ENCODE data around the gene C19orf47. TPM values are rescaled to one million over a fixed set of nuclear protein-coding genes. Genes with fewer than 3 reads are reported as not detected.

Gene C19orf47
- total RNA-seq, 4 donors from 2014 or later = 12.3 to 16.5 (median 13.8) TPM

DNA sequence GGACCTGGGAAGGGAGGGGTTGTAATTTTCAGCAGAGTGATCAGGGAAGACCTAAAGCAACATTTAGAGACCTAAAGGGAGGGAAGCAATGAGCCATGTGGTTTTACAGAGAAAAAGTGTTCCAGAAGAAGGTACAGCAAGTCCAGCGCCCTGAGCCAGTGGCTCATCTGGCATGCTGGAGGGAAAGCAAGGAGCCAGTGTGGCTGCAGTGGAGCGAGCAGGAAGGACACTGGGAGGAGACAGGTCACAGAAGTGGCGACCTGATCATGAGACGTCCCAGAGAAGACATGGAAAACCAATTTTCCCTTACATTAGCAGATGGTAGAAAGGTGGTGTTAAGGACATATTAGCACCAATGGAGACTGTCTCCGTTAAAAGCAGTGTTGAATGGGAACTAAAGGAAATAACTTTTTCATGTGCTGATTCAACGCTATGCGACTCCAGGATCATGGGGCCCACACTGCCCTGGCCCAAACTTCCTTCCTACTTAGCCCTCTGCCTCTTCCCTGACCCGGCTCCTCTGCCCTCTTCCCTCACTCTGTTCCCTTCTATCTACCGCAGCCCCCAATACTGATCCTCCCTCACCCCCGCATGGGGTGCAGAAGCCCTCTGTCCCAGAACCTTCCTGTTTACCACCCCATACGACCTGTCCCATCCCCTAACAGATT is 5.4 kb downstream of the C19orf47 start:
- Histone ChIP-seq H3K4me3 (no peak overlapping the region), H3K27me3 (no peaks in the 10 kb centered on the region), H3K4me1 (peaks cover 9 to 12% (median 11%) of the 10 kb centered on the region in 4 donors), H3K9me3 (no peaks in the 10 kb centered on the region), H3K27ac (no peak overlapping the region), H3K36me3 (no peaks in the 10 kb centered on the region)
- intact Hi-C loops (cut with DNase I; ENCODE audit: low total_unique reads) (no loop called here), in situ Hi-C loops (cut with MboI; ENCODE audit: low pct_ligation_motif_present in 1 of 4, low pct_unique_long_range_greater_than_20kb in 1 of 4, low sequenced_read_pairs in 3 of 4) (no loop called here)
- WGBS, 2 donors (ENCODE audit: low coverage in 1 of 2) = 90 to 91% methylated on average over 9 to 11 of the region's 11 CpGs
- TF ChIP-seq POLR2A (IDR thresholded peaks at IDR 0.05) = no peak
- TF ChIP-seq, protein P1, sequence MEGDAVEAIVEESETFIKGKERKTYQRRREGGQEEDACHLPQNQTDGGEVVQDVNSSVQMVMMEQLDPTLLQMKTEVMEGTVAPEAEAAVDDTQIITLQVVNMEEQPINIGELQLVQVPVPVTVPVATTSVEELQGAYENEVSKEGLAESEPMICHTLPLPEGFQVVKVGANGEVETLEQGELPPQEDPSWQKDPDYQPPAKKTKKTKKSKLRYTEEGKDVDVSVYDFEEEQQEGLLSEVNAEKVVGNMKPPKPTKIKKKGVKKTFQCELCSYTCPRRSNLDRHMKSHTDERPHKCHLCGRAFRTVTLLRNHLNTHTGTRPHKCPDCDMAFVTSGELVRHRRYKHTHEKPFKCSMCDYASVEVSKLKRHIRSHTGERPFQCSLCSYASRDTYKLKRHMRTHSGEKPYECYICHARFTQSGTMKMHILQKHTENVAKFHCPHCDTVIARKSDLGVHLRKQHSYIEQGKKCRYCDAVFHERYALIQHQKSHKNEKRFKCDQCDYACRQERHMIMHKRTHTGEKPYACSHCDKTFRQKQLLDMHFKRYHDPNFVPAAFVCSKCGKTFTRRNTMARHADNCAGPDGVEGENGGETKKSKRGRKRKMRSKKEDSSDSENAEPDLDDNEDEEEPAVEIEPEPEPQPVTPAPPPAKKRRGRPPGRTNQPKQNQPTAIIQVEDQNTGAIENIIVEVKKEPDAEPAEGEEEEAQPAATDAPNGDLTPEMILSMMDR (IDR thresholded peaks at IDR 0.05) = no peak
- DNase-seq = no peak

DNA sequence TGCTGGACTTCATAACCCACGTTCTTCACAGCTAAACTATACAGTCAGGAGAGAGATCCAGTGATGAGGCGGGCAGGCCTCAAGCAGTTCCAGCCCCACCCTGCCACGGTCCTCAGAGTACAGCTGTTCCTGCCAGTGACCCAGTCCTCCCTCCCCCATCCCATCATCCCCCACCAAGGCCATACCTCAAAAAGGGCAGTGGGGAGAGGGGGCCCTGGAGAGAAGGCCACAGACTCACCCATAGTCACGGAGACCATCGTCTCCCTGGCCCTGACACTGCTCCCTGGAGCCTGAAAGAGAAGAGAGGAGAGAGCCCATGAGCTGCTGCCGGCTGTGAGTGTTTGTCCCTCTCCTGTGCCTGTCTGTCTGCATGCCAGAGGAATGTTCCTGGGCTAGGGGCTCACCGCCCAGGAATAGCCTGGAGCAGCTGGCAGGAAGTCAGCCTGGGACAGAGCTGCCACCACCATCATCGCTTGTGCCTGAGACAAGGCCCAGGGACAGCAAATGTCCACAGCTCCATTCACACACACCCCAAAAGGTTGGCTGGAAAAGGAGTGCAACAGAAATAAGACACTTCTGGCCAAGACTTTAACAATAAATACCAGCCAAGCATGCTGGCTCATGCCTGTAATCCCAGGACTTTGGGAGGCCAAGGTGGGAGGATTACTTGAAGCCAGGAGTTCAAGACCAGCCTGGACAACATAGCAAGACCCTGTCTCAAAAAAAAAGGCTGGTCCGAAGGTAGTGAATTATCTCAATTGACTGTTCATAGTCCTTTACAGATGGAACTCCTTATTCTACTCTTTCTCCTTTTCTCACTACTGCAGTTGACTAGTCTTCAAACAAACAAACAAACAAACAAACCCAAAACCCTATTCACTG is 6.4 kb downstream of the C19orf47 start:
- peak overlapping the region in 3 of 4 donors; percentile 16 to 34 (median 32) for H3K27ac ChIP-seq

DNA sequence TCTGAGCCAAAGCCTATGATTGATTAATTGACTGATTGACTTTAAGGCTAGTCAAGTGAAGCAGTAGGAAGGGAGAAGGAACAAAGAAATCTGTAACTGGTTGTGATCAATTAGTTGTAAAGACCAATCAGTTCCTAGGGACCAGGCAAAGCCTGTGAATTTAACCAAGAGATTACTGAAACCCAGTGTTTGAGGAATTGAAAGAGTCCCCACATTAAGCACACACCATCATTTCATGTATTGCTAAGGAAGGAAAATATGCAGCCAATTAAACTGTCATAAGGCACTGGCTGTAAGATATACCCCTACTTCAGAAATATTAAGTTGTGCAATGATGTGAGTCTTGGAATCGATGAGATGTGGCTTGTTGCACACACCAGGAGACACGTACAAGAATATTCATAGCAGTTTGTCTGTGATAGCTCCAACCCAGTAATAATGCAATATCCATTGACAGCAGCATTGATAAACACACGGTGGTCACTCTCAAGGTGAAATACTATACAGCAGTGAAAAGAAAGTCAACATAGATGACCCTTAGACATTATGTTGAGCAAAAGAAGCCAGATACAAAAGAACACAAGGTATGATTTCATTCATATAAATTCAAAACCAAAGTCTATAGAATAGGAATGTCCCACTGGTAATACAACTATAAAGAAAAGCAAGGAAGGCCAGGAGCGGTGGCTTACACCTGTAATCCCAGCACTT is 9.0 kb downstream of the C19orf47 start:
- intact Hi-C loops (cut with DNase I; ENCODE audit: low total_unique reads) = no loop called here
- WGBS, 2 donors (ENCODE audit: low coverage in 1 of 2) = 91 to 100% methylated on average over 3 to 4 of the region's 4 CpGs
- H3K27ac ChIP-seq = no peak overlapping the region
- peaks cover 0 to 5% (median 2%) of the 10 kb centered on the region in 4 donors for H3K36me3 ChIP-seq
- no peak for DNase-seq
- H3K9me3 ChIP-seq = no peaks in the 10 kb centered on the region
- in situ Hi-C loops (cut with MboI; ENCODE audit: low pct_ligation_motif_present in 1 of 4, low pct_unique_long_range_greater_than_20kb in 1 of 4, low sequenced_read_pairs in 3 of 4) = no loop called here
- H3K4me3 ChIP-seq = no peak overlapping the region
- TF ChIP-seq POLR2A (IDR thresholded peaks at IDR 0.05) (no peak), POLR2AphosphoS5 (IDR thresholded peaks at IDR 0.05) (no peak), EP300 (IDR thresholded peaks at IDR 0.05; ENCODE audit: low read depth) (no peak)
- TF ChIP-seq, protein P1 (IDR thresholded peaks at IDR 0.05) = no peak
- no peaks in the 10 kb centered on the region for H3K4me1 ChIP-seq
- no peaks in the 10 kb centered on the region for H3K27me3 ChIP-seq

More for the DNA sequence above, 6.4 kb downstream of the C19orf47 start:
- TF ChIP-seq POLR2A (IDR thresholded peaks at IDR 0.05) = no peak
- TF ChIP-seq EP300 (IDR thresholded peaks at IDR 0.05; ENCODE audit: low read depth) = no peak
- no peak for TF ChIP-seq POLR2AphosphoS5 (IDR thresholded peaks at IDR 0.05)
- TF ChIP-seq, protein P1 (IDR thresholded peaks at IDR 0.05) = no peak
- Histone ChIP-seq H3K27me3 (no peaks in the 10 kb centered on the region), H3K9me3 (no peaks in the 10 kb centered on the region), H3K4me1 (peaks cover 0 to 3% (median 2%) of the 10 kb centered on the region in 4 donors), H3K4me3 (no peak overlapping the region), H3K36me3 (no peaks in the 10 kb centered on the region)
- intact Hi-C loops (cut with DNase I; ENCODE audit: low total_unique reads) (no loop called here), in situ Hi-C loops (cut with MboI; ENCODE audit: low pct_ligation_motif_present in 1 of 4, low pct_unique_long_range_greater_than_20kb in 1 of 4, low sequenced_read_pairs in 3 of 4) (no loop called here)
- 84 to 100% methylated on average over 1 to 9 of the region's 9 CpGs for WGBS, 2 donors (ENCODE audit: low coverage in 1 of 2)
- no peak for DNase-seq

DNA sequence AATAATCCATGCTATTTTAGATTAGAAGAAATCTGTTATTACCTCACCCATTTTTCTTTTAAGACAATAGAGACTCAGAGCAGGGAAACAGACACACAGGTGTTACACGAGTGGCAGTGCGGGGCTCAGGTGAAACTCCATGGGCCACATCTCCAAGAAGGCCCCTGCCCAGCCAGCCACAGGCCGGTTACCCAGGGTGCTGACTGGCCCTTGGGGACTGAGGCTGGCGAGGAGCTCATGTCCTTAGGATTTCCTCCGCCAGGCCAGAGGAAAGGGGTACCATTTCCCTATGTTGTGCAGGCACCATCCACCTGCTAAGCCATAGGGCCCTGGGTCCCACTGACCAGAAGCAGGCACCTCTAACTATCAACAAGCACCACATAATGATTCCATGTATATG is 10.6 kb downstream of the C19orf47 start:
- no peaks in the 10 kb centered on the region for H3K27me3 ChIP-seq
- H3K27ac ChIP-seq = no peak overlapping the region
- in situ Hi-C loops (cut with MboI; ENCODE audit: low pct_ligation_motif_present in 1 of 4, low pct_unique_long_range_greater_than_20kb in 1 of 4, low sequenced_read_pairs in 3 of 4) (no loop called here), intact Hi-C loops (cut with DNase I; ENCODE audit: low total_unique reads) (no loop called here)
- H3K4me1 ChIP-seq = no peaks in the 10 kb centered on the region
- DNase-seq = no peak
- TF ChIP-seq, protein P1 (IDR thresholded peaks at IDR 0.05) = no peak
- no peak for TF ChIP-seq POLR2AphosphoS5 (IDR thresholded peaks at IDR 0.05)
- TF ChIP-seq EP300 (IDR thresholded peaks at IDR 0.05; ENCODE audit: low read depth) = no peak
- TF ChIP-seq POLR2A (IDR thresholded peaks at IDR 0.05) = no peak
- peaks cover 0 to 16% (median 8%) of the 10 kb centered on the region in 4 donors for H3K36me3 ChIP-seq
- no peak overlapping the region for H3K4me3 ChIP-seq
- no peaks in the 10 kb centered on the region for H3K9me3 ChIP-seq
- WGBS, 2 donors (ENCODE audit: low coverage in 1 of 2) = 91% methylated on average over 5 of the region's 5 CpGs; no CpG with 5 or more reads in 1 of the 2 donors
